Measurements from ENCODE around the gene CHRNA3. TPM values are rescaled to one million over a fixed set of nuclear protein-coding genes. Genes with fewer than 3 reads are reported as not detected.
"Not testable (repeated sequence)": the region's sequence is repeated elsewhere in the genome, so short reads cannot be mapped to it uniquely, and the experiment has no call there.

Gene CHRNA3
- total RNA-seq, 1 experiment from 2014 or later: 0.17 TPM

GRCh38 chr15:78560201-78560600, 60.6 kb downstream of the CHRNA3 start:
- DNase-seq (ENCODE audit: low read depth): not testable (repeated sequence)

GRCh38 chr15:78552597-78552996, 68.2 kb downstream of the CHRNA3 start:
- no peak for DNase-seq (ENCODE audit: low read depth)

- DNase-seq (ENCODE audit: low read depth): no peak
Observed at GRCh38 chr15:78551902-78552301, 68.9 kb downstream of the CHRNA3 start.

GRCh38 chr15:78550815-78551214, 70.0 kb downstream of the CHRNA3 start:
- DNase-seq (ENCODE audit: low read depth): no peak

GRCh38 chr15:78550194-78550593, 70.6 kb downstream of the CHRNA3 start:
- no peak for DNase-seq (ENCODE audit: low read depth)

Other genes with a start within 250 kb of the CHRNA3 start
- 6.8 and 10.1 TPM in 2 replicates for gene IREB2, start 182.8 kb downstream of the CHRNA3 start, total RNA-seq (2014; rRNA removed; shearing (Covaris generic))
- gene HYKK, start 113.4 kb downstream of the CHRNA3 start, total RNA-seq (2014; rRNA removed; shearing (Covaris generic)): 3.0 and 3.8 TPM in 2 replicates
- 565 and 567 TPM in 2 replicates for gene PSMA4, start 80.6 kb downstream of the CHRNA3 start, total RNA-seq (2014; rRNA removed; shearing (Covaris generic))
- gene CHRNA5, start 55.5 kb downstream of the CHRNA3 start, total RNA-seq (2014; rRNA removed; shearing (Covaris generic)): 25.0 and 35.1 TPM in 2 replicates
- gene CHRNB4, start 20.2 kb upstream of the CHRNA3 start, total RNA-seq (2014; rRNA removed; shearing (Covaris generic)): 0.06 TPM in 1 of 2 replicates, not detected in the other
- 1.1 and 1.8 TPM in 2 replicates for gene ADAMTS7, start 190.5 kb upstream of the CHRNA3 start, total RNA-seq (2014; rRNA removed; shearing (Covaris generic))